Measurements from ENCODE around the gene PTPRD.

PTPRD gene

DNA sequence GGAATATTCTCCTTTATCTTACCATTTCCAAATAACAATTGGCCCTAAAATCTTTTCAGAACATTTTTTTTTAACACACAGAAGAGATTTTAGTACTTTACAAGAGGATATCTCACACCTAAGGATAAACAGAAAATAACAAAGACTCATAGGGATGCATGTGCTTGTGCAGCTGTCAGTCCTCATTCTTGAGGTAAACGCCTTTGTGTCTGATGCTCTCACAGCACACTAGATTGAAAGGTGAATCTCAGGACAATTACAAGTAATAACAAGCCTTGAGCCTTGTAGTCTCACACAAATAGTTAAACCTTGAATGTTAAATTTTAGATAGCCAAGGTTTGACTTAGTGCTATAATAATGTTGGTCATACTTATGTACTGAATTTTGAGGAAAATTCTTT, 439.2 kb downstream of the PTPRD start:
- DNase-seq (ENCODE audit: low read depth in 2 of 2): no peak

DNA sequence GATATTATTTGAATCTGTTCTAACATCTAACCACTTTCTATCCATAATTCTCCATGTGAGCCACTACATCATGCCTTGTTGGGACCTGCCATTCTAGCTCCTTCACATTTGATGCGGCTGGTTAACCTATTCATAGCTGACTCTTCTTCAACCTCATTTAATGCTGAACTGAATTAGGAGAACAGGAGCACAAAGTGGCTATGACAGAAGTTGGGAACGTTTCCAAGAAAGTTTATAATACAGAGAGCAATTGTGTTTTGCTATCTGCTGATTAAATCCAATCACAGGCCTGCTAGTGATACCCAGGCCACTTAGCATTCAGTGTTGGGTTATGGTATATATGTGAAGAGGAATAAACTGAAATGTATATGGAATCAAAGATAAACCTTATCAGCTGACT, 440.3 kb downstream of the PTPRD start:
- DNase-seq (ENCODE audit: low read depth in 2 of 2): no peak

DNA sequence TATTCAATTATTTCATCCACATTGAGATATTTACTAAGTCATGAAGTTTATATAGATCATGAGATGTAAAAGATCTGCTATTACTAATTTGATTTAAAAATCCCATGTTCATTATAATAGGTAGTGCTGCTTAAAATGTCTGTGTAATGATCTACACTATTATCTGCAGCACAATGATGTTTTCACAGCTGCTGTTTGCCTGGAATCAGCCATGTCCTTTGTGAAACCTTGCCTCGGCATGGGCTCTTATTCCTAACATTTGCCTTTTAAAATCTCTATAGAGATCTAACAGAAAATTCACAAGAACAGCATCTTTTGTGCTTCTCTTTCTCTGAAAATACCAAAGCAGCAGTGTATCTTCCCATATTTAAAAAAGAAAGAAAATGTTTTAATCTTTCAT, 444.6 kb downstream of the PTPRD start:
- no peak for DNase-seq (ENCODE audit: low read depth in 2 of 2)

DNA sequence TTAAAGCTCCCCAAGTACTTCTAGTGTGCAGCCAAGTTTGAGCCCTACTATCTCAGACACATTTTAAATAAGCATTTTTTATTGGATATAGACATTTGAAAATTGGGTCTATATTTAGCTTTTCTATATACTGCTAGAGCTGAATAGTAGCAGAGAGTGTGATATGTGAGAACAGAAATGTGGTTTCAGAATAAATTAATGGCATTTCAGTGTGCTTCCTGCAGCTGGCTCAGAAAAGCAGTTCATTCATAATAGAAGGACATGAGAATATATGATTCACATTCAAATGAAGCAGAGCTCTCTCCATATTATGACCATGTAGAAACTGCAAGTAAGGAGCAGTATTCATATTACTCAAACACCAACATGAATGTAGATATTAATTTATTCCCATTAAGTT, 464.0 kb downstream of the PTPRD start:
- no peak for DNase-seq (ENCODE audit: low read depth in 2 of 2)

DNA sequence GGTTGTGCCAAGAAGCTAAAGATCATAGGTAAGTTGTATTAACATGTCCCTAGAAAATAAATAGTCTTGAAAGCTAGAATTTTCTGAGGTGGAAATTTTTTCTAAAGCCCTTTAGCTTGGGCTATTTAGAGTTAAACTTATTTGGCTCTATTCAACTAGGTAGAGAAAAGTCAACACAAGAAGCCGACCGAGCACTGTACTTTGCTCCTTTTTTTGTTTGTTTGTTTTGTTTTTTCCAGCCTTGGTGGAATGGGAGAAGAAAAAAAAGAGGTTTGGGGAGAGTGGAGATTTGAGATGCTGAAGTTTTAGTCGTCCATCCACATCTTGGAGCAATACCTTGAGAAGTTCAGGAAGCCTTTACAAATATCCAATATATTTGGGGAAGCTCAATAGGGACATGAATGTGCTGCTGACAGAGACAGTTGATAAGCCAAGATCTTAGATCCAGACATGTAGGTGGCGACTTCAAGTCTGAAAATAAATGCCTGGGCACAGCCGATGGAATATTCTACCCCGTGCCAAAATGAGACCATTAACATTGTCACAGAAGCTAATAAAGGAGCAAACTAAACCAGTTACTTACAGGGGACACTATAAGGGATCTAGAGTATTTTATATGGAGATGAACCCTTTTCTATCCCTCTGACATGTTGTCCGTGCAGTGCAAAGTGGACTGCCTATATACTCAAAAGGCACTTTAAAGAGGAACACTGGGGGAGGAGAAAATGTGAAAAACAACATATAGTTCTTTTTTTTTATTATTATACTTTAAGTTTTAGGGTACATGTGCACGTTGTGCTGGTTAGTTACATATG, 466.1 kb downstream of the PTPRD start:
- no peak for DNase-seq (ENCODE audit: low read depth in 2 of 2)

DNA sequence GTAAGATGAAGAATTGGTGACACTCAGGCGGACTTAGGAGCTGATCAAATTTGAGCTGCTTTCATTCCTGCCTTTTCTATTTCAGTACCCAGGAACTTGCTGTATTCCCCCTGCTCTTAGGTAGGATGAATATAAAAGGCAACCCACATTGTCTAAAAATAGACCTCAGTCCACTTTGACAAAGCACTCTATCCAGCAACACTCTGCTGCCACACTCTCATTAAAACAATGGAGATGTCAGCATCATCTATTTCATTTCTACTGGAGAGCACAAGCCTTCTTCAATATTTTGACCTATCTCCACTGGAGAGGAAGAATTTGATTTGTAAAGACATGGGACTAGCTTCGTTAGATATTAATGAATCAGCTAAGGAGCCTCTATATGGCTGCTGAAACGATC, 468.4 kb downstream of the PTPRD start:
- no peak for DNase-seq (ENCODE audit: low read depth in 2 of 2)

DNA sequence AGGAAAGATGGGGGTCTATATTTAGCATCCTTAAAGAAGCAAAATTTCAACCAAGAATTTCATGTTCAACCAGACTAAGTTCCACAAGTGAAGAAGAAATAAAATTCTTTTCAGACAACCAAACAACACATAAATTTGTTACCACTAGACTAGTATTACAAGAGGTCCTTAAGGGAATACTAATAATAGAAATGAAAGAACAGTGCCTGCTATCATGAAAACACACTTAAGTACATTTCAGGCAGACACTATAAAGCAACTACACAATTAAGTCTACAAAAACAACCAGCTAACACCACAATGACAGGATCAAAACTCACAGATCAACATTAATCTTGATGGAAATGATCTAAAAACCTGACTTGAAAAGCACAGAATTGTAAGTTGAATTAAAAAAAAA, 477.2 kb downstream of the PTPRD start:
- DNase-seq (ENCODE audit: low read depth in 2 of 2): no peak

DNA sequence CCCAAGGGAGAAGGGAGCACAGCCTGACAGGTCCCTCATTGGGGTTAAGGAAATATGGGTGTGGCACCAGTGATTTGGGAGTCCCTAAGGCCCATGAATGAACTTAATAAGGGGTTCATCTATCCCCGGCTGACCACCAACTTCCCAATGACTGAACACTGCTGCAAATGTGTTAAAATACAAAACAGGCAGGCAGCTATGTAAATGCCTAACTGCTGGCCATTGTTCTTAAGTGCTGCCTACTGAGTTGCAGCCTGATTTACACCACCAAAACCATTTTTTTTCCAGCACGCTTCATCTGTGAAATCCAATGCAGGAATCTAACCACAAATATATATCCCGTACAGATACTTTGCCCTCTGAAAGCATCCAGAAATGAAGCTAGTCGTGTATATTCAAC, 478.5 kb downstream of the PTPRD start:
- no peak for DNase-seq (ENCODE audit: low read depth in 2 of 2)

DNA sequence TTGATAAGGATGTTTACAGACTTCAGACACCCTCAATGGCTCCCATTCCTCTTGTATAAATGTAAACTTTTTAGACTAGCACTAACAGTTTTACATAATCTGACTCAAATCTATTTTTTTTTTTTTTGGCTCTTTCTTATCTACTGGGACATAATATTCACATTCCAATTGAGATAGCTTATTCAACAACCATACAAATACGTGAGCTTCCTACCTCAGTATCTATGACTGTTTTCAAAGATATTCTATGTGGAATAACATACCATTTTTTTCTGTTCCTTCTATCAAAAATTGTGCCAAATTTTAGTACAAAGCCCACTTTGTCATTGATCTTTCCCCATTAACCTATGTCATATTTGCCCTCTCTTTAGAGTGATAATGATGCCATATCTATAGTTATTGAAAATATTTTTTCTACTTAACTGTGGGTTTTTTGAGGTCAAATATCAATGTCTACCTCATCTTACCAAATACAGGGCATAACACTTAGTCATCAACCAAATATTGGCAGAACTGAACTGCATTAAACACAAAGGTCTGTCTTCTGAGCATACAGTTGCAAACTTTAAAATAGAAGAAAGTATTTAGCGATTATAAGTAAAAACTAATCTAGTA, 482.6 kb downstream of the PTPRD start:
- DNase-seq (ENCODE audit: low read depth in 2 of 2): no peak

DNA sequence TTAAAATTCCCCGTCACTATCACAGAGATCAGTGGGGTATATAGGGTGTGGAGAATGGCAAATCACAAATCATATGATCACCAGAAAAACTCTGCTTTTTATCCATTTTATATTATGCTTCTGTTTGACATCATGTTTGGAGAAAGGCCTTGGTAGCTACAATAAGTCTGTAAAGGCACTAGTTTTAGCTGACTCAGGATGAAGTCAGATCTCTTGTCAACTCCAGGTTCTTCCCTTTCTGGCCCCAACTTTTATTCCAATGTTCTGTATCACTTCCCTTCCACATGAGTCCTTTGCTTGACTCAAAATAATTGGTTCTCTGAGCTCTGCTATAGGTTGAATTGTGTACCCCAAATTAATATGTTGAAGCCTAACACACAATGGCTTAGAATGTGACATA, 484.9 kb downstream of the PTPRD start:
- DNase-seq (ENCODE audit: low read depth in 2 of 2): no peak

DNA sequence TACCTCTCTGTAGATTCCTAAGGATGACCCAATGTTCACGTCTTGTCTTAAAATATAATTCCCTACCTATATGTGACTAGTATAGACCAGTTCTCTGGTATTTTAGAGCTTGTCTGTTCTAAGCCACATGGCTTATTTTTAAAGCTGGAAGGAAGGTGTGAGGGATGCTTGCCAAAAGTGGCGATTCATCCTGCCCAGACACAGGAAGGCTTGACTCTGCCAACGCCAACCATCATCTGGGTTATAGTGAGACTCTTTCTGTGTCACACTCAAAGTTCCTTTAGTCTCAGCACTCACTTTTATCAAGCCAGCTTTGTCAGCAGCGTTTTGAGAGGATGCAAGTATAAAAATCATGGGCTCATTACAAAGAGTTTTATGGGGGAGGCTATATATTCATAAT, 500.0 kb downstream of the PTPRD start:
- DNase-seq (ENCODE audit: low read depth in 2 of 2): no peak

DNA sequence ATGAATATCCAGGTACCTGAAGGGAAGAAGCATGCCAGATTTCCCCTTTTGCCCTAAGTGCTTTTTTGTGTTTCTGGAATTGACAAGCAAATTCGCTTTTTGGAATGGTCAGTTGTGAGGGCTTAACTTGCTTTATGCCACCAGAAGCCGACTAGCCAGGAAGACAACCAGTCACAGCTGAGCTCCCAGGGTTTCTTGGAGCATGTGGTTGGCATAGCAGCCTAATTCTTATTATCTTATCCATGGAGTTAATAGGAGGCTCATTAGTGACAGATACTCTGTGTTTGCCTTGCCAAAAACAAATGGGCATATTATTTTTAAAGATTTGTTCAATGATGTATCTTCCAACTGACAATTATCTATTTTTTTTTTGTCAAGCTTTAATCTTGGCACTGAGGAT, 500.7 kb downstream of the PTPRD start:
- no peak for DNase-seq (ENCODE audit: low read depth in 2 of 2)

DNA sequence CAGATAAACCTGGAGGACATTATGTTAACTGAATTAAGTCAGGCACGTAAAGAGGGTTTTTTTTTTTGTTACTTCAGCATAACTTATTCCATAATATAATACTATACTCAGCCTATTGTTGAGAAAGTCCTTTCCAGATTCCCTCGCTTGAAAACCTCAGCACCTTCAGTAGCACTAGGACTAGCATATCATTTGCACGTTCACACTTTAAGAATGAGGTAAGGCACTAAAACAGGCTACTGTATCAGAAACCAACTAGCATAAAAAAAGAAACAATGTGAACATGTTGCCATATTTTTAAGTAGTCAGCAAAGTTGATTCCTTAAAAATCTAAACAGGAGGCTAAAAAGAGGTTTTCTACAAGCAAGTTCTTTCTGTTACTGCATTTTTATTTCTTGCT, 504.0 kb downstream of the PTPRD start:
- no peak for DNase-seq (ENCODE audit: low read depth in 2 of 2)

DNA sequence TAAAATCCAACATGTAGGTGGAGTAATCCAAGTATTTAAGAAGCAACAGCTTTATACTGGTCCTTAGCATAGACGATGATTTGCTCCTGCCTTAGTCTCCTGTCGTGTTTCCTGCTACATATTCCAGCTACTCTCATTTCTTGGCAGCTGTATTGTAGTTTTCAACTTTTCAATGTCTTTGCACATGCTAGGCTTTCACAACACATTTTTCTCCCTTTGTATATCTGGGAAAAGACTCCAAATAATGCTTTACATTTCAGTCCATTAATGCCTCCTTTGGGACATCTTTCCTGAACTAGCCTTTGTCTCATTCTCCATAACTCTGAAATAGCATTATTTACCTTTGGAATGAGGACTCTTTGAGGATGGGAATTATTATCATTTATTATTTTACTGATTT, 508.0 kb downstream of the PTPRD start:
- DNase-seq (ENCODE audit: low read depth in 2 of 2): no peak

DNA sequence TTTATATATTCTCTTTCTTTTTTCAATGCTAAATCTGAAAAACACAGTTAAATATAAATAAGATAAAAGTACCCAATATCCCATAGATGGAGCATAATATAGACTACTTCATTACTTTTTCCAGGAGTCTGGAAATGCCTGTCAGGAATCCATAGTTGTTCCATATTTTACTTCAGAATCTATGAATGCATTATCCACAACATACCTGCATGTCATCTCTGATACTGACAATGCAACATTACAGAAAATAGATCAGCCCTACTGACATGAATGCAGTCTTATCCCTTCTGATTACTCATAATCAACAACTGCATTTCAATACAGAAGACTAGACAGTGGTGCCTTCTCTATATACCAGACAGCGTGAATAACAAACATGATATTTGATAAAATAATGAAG, 517.6 kb downstream of the PTPRD start:
- no peak for DNase-seq (ENCODE audit: low read depth in 2 of 2)

DNA sequence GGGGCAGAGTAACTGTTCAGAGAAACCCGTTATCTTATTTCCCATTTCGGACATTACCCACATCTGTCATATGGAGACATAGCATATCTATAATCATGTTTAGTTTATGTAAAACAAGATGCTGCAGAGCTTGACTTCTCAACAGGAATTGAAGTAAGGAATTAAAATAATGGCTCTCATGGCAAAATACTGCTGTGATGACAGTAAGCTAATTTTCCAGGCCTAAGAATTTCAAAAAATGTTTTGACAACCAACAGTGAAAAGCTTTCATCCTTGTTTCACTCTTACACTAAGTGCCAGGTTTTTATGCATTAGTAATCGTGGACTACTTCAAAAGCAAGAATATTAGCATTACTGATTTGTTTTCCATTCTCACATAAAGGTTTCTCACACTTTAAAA, 518.2 kb downstream of the PTPRD start:
- no peak for DNase-seq (ENCODE audit: low read depth in 2 of 2)

DNA sequence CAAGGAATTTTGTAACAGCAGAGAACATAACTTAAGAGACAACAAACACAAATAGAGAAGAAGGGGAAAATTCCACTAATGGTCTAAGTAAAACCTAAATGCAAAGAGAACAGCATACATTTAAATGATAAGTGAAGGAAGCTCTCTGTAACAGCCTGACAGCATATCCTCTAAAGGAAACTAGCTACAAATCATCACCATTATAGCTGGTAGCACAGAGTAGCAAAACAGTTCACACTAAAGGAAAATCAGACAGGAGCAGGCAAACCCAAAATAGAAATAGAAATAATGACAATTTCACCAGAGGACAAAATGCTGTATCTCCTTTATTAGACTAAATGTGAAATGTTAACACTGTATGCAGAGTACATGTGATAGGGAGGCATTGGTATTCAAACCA, 532.8 kb downstream of the PTPRD start:
- no peak for DNase-seq (ENCODE audit: low read depth in 2 of 2)

DNA sequence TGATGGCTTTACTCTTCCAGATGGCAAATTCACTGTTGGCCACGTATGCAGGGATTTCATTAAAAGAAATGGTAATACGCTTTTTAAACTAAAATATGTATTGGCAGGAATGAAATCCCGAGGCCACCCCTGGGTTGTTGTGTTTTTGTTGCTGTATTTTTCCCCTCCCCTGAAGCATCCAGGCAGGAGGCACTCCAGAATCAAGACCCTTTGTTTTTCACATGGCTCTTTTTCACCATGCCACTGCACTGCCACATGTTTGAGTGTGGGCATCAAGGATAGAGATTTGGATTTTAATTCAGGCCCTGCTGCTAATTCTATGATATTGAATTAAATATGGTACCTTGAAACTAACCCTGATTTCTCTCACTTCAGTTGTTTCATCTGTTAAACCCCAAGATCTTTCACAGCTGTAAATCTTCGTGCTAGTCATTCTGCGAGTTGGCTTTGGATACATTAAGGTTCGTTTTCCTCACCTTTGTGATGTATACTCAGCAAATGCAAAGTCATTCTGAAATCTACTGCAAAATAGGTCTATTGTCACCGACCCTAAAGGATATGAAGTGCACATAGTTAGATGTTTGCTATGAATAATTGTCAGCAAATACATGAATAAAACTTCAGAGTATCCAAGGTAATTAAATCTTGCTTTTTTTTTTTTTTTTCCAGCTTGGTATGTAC, 533.4 kb downstream of the PTPRD start:
- no peak for DNase-seq (ENCODE audit: low read depth in 2 of 2)

DNA sequence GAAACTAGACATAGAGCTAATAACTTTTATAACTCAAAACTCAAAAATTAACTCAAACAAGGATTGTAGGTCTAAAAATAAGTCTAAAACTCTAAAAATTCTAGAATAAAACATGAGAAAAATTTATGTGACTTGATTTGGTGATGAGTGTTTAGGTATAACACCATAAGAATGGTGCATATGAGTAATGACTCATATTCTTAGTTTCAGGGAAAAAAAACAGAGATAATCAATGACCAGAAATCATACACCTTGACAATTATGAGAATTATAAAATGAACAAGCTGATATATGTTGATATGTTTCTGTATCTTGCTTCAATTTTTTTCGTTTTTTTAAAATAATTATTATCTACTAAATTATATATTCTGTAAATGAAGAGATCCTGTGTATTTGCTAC, 541.2 kb downstream of the PTPRD start:
- no peak for DNase-seq (ENCODE audit: low read depth in 2 of 2)

DNA sequence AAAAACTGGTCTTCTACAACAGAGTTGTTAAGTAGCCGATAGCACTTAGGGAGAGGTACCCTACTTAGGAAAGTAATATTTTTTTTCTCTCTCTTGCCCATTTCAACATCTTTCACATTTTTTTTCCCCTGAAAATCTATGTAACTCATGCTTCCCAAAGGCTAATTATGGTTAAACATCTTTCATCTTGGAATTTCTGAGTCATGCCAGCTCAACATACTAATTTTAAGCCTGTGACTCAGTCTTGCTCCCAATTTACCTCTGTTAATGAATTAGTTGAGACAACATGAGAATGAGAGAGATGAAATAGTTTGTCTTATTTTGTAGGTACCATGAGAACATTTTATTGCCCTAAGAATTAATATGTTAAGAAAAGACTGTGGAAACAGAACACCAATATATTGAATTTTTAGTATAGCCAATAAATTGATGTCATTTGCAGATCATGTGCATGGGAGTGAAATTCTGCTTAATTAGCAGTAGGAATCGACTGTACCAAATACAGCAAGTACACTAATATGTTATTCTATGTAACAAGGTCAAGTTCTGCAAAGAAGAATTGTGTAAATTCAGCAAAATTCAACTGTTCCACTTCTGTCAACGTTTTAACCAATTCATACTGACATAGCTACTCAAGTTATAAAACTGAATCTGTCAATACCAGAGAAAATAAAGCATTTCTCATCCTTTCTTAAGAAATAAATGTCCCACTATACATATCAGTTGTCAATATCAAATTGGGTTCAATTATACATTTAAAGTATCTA, 550.0 kb downstream of the PTPRD start:
- DNase-seq (ENCODE audit: low read depth in 2 of 2): no peak

DNA sequence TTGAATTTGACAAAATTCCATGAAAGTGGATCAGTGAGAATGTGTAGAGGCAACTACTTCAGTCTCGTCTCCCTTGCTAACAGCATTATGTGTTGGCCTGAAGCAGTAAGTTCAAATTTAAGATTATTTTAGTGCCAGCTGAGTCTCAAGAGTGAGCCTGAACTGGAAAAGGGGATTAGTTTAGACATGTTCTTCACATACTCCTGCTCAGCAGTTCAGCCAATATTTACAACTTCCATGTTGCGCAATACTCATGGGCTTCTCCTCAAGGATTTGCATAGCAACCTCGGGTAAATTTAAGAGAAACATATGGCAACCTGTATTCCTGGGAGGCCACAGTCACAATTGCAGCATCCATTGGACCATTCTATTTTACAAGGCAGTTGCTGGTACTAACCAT, 553.8 kb downstream of the PTPRD start:
- no peak for DNase-seq (ENCODE audit: low read depth in 2 of 2)

DNA sequence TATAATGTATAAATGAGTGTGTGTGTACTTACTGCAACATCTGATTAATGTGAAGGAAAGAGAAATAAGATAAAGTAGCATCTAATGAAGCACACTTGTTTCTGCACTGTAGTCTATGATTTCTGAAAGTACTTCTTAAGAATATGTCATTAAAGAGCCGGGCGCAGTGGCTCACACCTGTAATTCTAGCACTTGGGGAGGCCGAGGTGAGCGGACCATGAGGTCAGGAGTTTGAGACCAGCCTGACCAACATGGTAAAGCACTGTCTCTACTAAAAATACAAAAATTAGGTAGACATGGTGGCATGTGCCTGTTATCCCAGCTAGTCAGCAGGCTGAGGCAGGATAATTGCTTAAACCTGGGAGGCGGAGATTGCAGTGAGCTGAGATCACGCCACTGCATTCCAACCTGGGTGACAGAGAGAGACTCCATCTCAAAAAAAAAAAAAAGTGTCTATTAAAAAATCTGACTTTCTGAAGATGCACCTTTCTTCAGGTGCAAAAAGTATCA, 556.9 kb downstream of the PTPRD start:
- no peak for DNase-seq (ENCODE audit: low read depth in 2 of 2)

Data from stimulated activated CD8-positive, alpha-beta memory T cell treated with anti-CD3 and anti-CD28 coated beads, Interleukin-15, amount 100 ng/mL, for 4 hours (primary cell).